K562 (cell line): ENCODE measurements around the gene CLK4. TPM values are rescaled to one million over a fixed set of nuclear protein-coding genes. Genes with fewer than 3 reads are reported as not detected.

Experiments used
- ATAC-seq: fragments of 200-7000 bp; cut with Tn5 transposase; 3 replicates; pipeline ENCODE4 v1.9.1; 2020; ENCODE audit warnings: moderate library complexity
- BruUV-seq: library from RNA; stranded (reverse); fragments of 400-500 nt; replicated peaks from 2 replicates; lab custom pipeline; 2021; lab: Mats Ljungman, UMichigan
- CTCF ChIA-PET: fragments of 300-600 bp; formaldehyde crosslinking; extraction: SDS; loops from one replicate; lab custom pipeline; 2021; ENCODE audit warnings: low intra/inter-chr PET ratio; lab: Yijun Ruan, JAX
- POLR2A ChIA-PET: fragments of 300-600, 350-650 bp; sonication (Branson Sonifier 250); formaldehyde crosslinking; extraction: SDS; loops from one replicate; lab custom pipeline; 2021; ENCODE audit warnings: antibody characterized with exemption, inconsistent platforms; lab: Yijun Ruan, JAX
- DNase-seq, 4 experiments: peaks; one replicate each; pipeline versions ENCODE4 v3.0.0 to v3.0.0-alpha.2; 2011 to 2018; ENCODE audit warnings: low spot score in 3 of 4, mixed read lengths in 3 of 4; ENCODE audit errors: extremely low read depth in 1 of 4
- FAIRE-seq: peaks from 2 replicates; lab custom pipeline; 2011; peaks lifted over from hg19 to GRCh38; lab: Jason Lieb, UNC
- H2AFZ ChIP-seq: 2 replicates; pipeline ENCODE4 v1.6.0; 2011; ENCODE audit warnings: low read depth, low read length, control low read depth, inconsistent platforms
- H3K27ac ChIP-seq: fragments of 200-600 bp; 3 replicates; pipeline ENCODE4 v1.8.0; 2011; ENCODE audit warnings: low read depth, mild to moderate bottlenecking, control low read depth, inconsistent platforms, low read length, moderate library complexity, mixed read lengths; ENCODE audit errors: extremely low read depth
- H3K27me3 ChIP-seq, 2 experiments: fragments of 300-600 bp in 1 of 2; 2 replicates in 1 of 2; 3 replicates in 1 of 2; pipeline versions ENCODE4 v1.6.0 to v1.8.0; 2011; ENCODE audit warnings: inconsistent platforms in 2 of 2, low read length in 2 of 2, mild to moderate bottlenecking in 1 of 2, mixed read lengths in 1 of 2, moderate library complexity in 1 of 2; ENCODE audit not compliant: control insufficient read depth in 2 of 2, insufficient read depth in 2 of 2
- H3K36me3 ChIP-seq: fragments of 300-600 bp; 3 replicates; pipeline ENCODE4 v1.8.0; 2011; ENCODE audit warnings: mild to moderate bottlenecking, low read length, inconsistent platforms; ENCODE audit not compliant: control insufficient read depth, insufficient read depth
- H3K4me1 ChIP-seq, 2 experiments: fragments of 200-600 bp in 1 of 2; replicated peaks in 1 of 2; 2 replicates in 1 of 2; 3 replicates in 1 of 2; pipeline versions ENCODE4 v1.5.1 to v1.8.0; 2011; ENCODE audit warnings: inconsistent platforms in 2 of 2, low read length in 2 of 2, mild to moderate bottlenecking in 1 of 2, mixed read lengths in 1 of 2, moderate library complexity in 1 of 2; ENCODE audit not compliant: control insufficient read depth in 2 of 2, insufficient read depth in 2 of 2
- H3K4me2 ChIP-seq: 2 replicates; pipeline ENCODE4 v1.6.1; 2011; ENCODE audit warnings: low read length, control low read depth, inconsistent platforms, mixed read lengths; ENCODE audit not compliant: insufficient read depth
- H3K4me3 ChIP-seq: fragments of 200-600 bp; sonication (generic), shearing (Covaris generic); 2 replicates; pipeline ENCODE4 v1.5.1; 2016; ENCODE audit warnings: control low read depth, inconsistent platforms
- H3K79me2 ChIP-seq: fragments of 200-600 bp; 3 replicates; pipeline ENCODE4 v1.8.0; 2011; ENCODE audit warnings: low read length, inconsistent platforms; ENCODE audit not compliant: control insufficient read depth, insufficient read depth
- H3K9ac ChIP-seq, 2 experiments: 2 replicates each; pipeline versions ENCODE4 v1.6.0 to v1.6.1; 2011; ENCODE audit warnings: low read depth in 2 of 2, low read length in 2 of 2, control low read depth in 1 of 2, inconsistent platforms in 1 of 2, mild to moderate bottlenecking in 1 of 2, mixed read lengths in 1 of 2; ENCODE audit not compliant: insufficient read depth in 1 of 2
- H3K9me1 ChIP-seq: one replicate; pipeline ENCODE4 v1.6.0; 2011; ENCODE audit warnings: inconsistent platforms, mild to moderate bottlenecking, low read length, moderate library complexity; ENCODE audit not compliant: control insufficient read depth, insufficient read depth
- H3K9me3 ChIP-seq: replicated peaks from 2 replicates; pipeline ENCODE4 v1.5.1; 2011; ENCODE audit warnings: low read depth, low read length, inconsistent platforms; ENCODE audit not compliant: control insufficient read depth, insufficient read depth
- H4K20me1 ChIP-seq: replicated peaks from 2 replicates; pipeline ENCODE4 v1.6.1; 2011; ENCODE audit warnings: low read length, inconsistent platforms, mixed read lengths; ENCODE audit not compliant: control insufficient read depth, insufficient read depth
- CC2D1A ChIP-seq: fragments of 450-650 bp; IDR thresholded peaks from 2 replicates; pipeline ENCODE4 v1.6.1; 2017; ENCODE audit warnings: mild to moderate bottlenecking
- GTF2F1 ChIP-seq: IDR thresholded peaks from 2 replicates; pipeline ENCODE4 v1.6.1; 2011; ENCODE audit warnings: low read depth, low read length, improper control_type of control experiment
- HDAC6 ChIP-seq: IDR thresholded peaks from 2 replicates; pipeline ENCODE4 v1.6.1; 2012; ENCODE audit warnings: low read depth, mild to moderate bottlenecking, control low read depth, inconsistent platforms, low read length, moderate library complexity
- KDM5B ChIP-seq: fragments of 200-600 bp; sonication (generic); IDR thresholded peaks from 2 replicates; pipeline ENCODE4 v1.6.1; 2012; ENCODE audit warnings: low read depth, mild to moderate bottlenecking, moderate library complexity, low read length, control low read depth, inconsistent platforms; ENCODE audit not compliant: insufficient replicate concordance
- MAFF ChIP-seq: IDR thresholded peaks from 2 replicates; pipeline ENCODE4 v1.6.1; 2012; ENCODE audit warnings: low read length, improper control_type of control experiment
- MAFG ChIP-seq: fragments of 450-650 bp; conservative IDR thresholded peaks from 2 replicates; pipeline ENCODE4 v1.6.1; 2016; ENCODE audit warnings: missing genetic modification characterization, missing compliant biosample characterization
- MAZ ChIP-seq, 2 experiments: fragments of 450-650 bp in 1 of 2; sonication (generic) in 1 of 2; formaldehyde crosslinking; IDR thresholded peaks in 1 of 2; conservative IDR thresholded peaks in 1 of 2; 2 replicates each; pipeline versions ENCODE4 v1.4.0 to v1.5.0; 2020; ENCODE audit warnings: mild to moderate bottlenecking in 1 of 2, missing genetic modification reagents in 1 of 2
- RNF2 ChIP-seq: sonication (generic); IDR thresholded peaks from 2 replicates; pipeline ENCODE4 v1.6.1; 2016
- STAG1 ChIP-seq: sonication (generic); formaldehyde crosslinking; IDR thresholded peaks from 2 replicates; pipeline ENCODE4 v1.5.0; 2020; ENCODE audit warnings: missing genetic modification reagents, borderline replicate concordance
- ZBTB33 ChIP-seq: sonication (generic); formaldehyde crosslinking; IDR thresholded peaks from 2 replicates; pipeline ENCODE4 v1.8.1; 2023; ENCODE audit warnings: mild to moderate bottlenecking, missing genetic modification reagents
- ZNF146 ChIP-seq: IDR thresholded peaks from one replicate; pipeline ENCODE4 v1.6.1; 2018; ENCODE audit warnings: missing compliant biosample characterization; ENCODE audit not compliant: unreplicated experiment
- ZNF232 ChIP-seq: sonication (generic); formaldehyde crosslinking; IDR thresholded peaks from 2 replicates; pipeline ENCODE4 v1.8.0; 2022; ENCODE audit warnings: mild to moderate bottlenecking, missing genetic modification reagents
- ZNF696 ChIP-seq: fragments of 250-450 bp; sonication (Bioruptor Pico); conservative IDR thresholded peaks from 2 replicates; pipeline ENCODE4 v1.4.0; 2020; ENCODE audit warnings: mild to moderate bottlenecking, moderate library complexity
- WGBS: fragments of 100-300 bp; shearing (Covaris generic); methylation state at CpG from one replicate; pipeline ENCODE4 v1.1.6; 2016; ENCODE audit warnings: low coverage, mixed read lengths; ENCODE audit not compliant: insufficient coverage; ENCODE audit errors: missing lambda C conversion rate; 5-methylcytosine and 5-hydroxymethylcytosine counted together
- in situ Hi-C: fragments of 300-500 bp; cut with MboI; formaldehyde crosslinking; loops from 4 replicates; pipeline ENCODE4 v1.15.0; 2018; ENCODE audit warnings: inconsistent platforms, mixed read lengths
- intact Hi-C: fragments of 100-400 bp; cut with micrococcal nuclease; formaldehyde crosslinking; loops from 2 replicates; pipeline ENCODE4 v1.14.2; 2022
- polyA plus RNA-seq, 8 experiments: library from polyadenylated mRNA; depleted of rRNA in 4 of 8; stranded (reverse) in 5 of 8; unstranded in 3 of 8; fragments of >200 nt; fragmentation: Nextera tagmentation in 2 of 8; fragmentation: Illumina TruSeq in 1 of 8; extraction: Ambion mirVana in 2 of 8; extraction: Trizol in 1 of 8; gene quantifications; 2 replicates each; pipeline versions ENCODE4 v1.2.1 to v1.2.3, GENCODE V29; 2011 to 2014; ENCODE audit warnings: inconsistent platforms in 1 of 8, missing spikeins in 1 of 8
- total RNA-seq, 7 experiments: library from RNA; depleted of rRNA in 6 of 7; stranded (reverse); fragments of >200 nt in 6 of 7; fragmentation: Illumina TruSeq in 2 of 7; extraction: Trizol in 2 of 7; gene quantifications; 2 replicates each; pipeline versions ENCODE4 v1.2.1 to v1.2.3, GENCODE V29; 2011 to 2021; ENCODE audit warnings: low replicate concordance in 1 of 7
- TF ChIP-seq, protein P1 (sequence below): sonication (generic); formaldehyde crosslinking; IDR thresholded peaks from 2 replicates; pipeline ENCODE4 v1.8.1; 2023; ENCODE audit warnings: mild to moderate bottlenecking, missing genetic modification reagents

Gene CLK4
- total and polyA plus RNA-seq, 9 of the 15 experiments (the other 6 are each of a cell fraction or from before 2014, with no cell fraction given) = 10.5 to 23.1 (median 13.9) TPM

GRCh38 chr5:178590141-178590923, 36.5 kb downstream of the CLK4 start, which contains the start of gene COL23A1:
TSS of gene COL23A1 (minus strand) at chr5:178590393.
- DNase-seq (peak; percentile 66 to 74 (median 70)), FAIRE-seq (peak; percentile 79), ATAC-seq (peak; percentile 89)
- H3K4me3 ChIP-seq = peak within 1 kb of the TSS; percentile 33
- H3K36me3 ChIP-seq = no peaks in the 10 kb centered on the region
- no peaks in the 10 kb centered on the region for H3K9me1 ChIP-seq
- 3% methylated on average over 34 of the region's 78 CpGs for WGBS
- H3K4me1 ChIP-seq = peaks cover 0 to 16% of the 10 kb centered on the region in 2 experiments; a peak in 3 of 5 replicates
- in situ Hi-C loops = loop anchor here (5.0 kb wide), 1 partner anchor 308 kb away; no protein-coding TSS in a partner anchor
- H2AFZ ChIP-seq = peak within 1 kb of the TSS; percentile 56; the same call in 1 of the 2 replicates
- H3K27ac ChIP-seq = no peak within 1 kb of the TSS
- peaks cover 24 to 41% of the 10 kb centered on the region in 2 experiments for H3K27me3 ChIP-seq
- BruUV-seq = no TSS peak
- peak within 1 kb of the TSS; percentile 67 for H3K4me2 ChIP-seq
- peak within 1 kb of the TSS in 1 of 2 experiments; percentile 55; a peak in 1 of 4 replicates for H3K9ac ChIP-seq
- ChIA-PET CTCF (interaction anchor here (0.7 to 3.0 kb wide), 5 partner anchors 173 to 514 kb away, joined by 3 to 35 read pairs (median 3); no protein-coding TSS in a partner anchor), POLR2A (interaction anchor here (0.6 to 0.9 kb wide), 3 partner anchors 129 to 385 kb away, joined by 3 to 4 read pairs (median 4); no protein-coding TSS in a partner anchor)
- no peaks in the 10 kb centered on the region for H3K79me2 ChIP-seq
- H4K20me1 ChIP-seq = no peaks in the 10 kb centered on the region; the same call in 1 of the 2 replicates
- intact Hi-C loops = loop anchor here (1.0 to 2.0 kb wide), 3 partner anchors 130 to 310 kb away; no protein-coding TSS in a partner anchor
- H3K9me3 ChIP-seq = no peaks in the 10 kb centered on the region
- TF ChIP-seq MAFG (tag) = no peak
- no peak for TF ChIP-seq ZNF696 (CRISPR knock-in tag)
- TF ChIP-seq KDM5B = peak; percentile 31
- TF ChIP-seq CC2D1A = peak; percentile 67; the same call in 1 of the 2 replicates
- TF ChIP-seq RNF2 = 0 out of 2 replicates have a peak, but pooled peaks have one; percentile 11
- TF ChIP-seq MAFF = no peak
- peak; percentile 89; the same call in 1 of the 2 replicates for TF ChIP-seq STAG1 (CRISPR knock-in tag)
- TF ChIP-seq GTF2F1 = no peak
- TF ChIP-seq ZNF146 = no peak
- 0 out of 2 replicates have a peak, but pooled peaks have one; percentile 16 for TF ChIP-seq HDAC6
- 0 out of 2 replicates have a peak, but pooled peaks have one; percentile 21 for TF ChIP-seq ZNF232 (CRISPR knock-in tag)
- peak; percentile 28 for TF ChIP-seq ZBTB33
- peak in 1 of 2 experiments; percentile 75; a peak in 2 of 4 replicates for TF ChIP-seq MAZ (CRISPR knock-in tag; conservative IDR thresholded peaks at IDR 0.05 in 1 of 2, IDR thresholded peaks at IDR 0.05 in 1 of 2)
- TF ChIP-seq, protein P1, sequence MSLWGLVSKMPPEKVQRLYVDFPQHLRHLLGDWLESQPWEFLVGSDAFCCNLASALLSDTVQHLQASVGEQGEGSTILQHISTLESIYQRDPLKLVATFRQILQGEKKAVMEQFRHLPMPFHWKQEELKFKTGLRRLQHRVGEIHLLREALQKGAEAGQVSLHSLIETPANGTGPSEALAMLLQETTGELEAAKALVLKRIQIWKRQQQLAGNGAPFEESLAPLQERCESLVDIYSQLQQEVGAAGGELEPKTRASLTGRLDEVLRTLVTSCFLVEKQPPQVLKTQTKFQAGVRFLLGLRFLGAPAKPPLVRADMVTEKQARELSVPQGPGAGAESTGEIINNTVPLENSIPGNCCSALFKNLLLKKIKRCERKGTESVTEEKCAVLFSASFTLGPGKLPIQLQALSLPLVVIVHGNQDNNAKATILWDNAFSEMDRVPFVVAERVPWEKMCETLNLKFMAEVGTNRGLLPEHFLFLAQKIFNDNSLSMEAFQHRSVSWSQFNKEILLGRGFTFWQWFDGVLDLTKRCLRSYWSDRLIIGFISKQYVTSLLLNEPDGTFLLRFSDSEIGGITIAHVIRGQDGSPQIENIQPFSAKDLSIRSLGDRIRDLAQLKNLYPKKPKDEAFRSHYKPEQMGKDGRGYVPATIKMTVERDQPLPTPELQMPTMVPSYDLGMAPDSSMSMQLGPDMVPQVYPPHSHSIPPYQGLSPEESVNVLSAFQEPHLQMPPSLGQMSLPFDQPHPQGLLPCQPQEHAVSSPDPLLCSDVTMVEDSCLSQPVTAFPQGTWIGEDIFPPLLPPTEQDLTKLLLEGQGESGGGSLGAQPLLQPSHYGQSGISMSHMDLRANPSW = no peak
